SW 1271 (cell line): ENCODE measurements around the gene SYT1.

Experiments used
- DNase-seq, 2 experiments: peaks; one replicate each; lab custom pipeline; 2025; lab: John Stamatoyannopoulos, UW

SYT1 gene

GRCh38 chr12:79347866-79348265 lies 483.3 kb downstream of the SYT1 start:
- DNase-seq, result no peak

DNA sequence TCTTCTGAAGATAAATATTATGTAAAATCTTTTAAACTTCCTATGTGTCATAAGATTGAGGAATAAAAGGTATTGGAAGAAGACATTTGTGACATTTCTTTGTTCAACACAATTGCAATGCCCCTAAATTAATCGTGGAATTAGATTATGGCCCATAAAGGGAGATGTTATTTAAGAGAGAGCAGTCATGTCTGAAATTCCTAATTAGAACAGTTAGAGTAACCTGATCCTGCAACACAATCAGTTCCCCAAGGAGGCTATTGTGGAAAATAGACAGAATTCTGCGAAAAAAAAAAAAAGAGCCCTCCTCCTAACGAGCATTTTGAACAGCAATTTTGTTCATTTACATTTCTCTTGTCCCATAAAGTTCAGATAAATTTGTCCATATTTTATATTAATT lies 486.7 kb downstream of the SYT1 start:
- DNase-seq, result no peak

DNA sequence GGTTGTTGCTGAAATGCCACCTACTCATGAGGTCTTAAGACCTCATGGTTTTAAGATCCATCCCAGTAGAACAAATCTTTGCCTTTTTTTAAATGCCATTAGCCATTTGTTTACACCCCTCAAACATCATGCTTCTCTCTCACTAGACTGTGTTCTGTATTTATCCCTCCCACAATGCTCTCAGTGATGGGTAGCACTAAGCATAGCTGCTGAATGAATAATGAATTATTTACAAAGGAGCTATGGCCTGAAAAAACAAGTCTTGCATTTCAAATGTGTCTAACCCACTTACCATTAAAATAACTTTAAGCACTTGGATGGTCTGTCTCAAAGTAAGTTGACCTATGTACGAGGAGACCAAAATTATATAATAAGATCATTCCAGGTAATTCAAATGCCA lies 491.6 kb downstream of the SYT1 start:
- no peak for DNase-seq

DNA sequence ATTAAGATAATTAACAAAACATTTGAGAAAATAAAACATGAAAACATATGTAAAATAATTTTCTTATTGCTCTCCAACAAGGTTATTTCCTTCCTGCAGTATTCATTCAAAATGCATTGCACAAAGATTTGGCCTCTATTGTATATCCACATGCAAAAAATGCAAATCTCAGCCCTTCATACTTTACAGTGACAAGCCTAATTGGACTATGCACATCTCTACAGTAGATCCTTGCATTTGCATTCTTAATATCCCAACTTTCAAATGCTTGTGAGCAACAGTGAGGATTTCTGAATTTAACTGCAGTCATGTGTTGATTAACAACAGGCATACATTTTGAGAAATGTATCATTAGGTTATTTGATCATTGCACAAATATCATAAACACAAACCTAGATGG lies 492.5 kb downstream of the SYT1 start:
- DNase-seq, result no peak

DNA sequence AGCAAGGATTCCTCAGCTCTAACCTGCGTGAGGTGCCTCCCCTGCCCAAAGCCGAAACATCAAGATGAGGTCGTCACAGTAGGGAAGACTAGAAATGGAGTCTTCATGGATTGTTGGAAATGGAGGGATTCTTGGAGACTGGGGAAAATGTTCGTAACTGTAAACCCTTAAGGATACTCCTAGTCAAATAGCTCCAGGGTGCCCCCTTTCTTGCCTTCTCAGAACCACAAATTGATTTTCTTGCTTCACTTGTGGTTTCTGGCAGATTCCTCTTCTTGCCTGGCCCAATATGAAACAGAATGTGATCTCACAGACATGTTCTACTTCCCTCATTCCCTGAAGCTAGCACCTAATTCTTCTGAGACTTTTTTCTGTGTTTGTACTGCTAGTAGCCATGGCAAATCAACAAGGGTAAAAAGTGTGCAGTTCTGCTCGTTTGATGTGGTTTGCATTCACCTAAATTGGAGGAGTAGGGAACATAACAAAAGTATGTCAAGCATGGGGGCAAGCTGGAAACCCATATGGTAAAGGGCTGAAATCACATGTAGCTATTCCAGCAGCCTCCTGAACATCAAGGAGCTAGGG lies 494.2 kb downstream of the SYT1 start:
- no peak for DNase-seq

DNA sequence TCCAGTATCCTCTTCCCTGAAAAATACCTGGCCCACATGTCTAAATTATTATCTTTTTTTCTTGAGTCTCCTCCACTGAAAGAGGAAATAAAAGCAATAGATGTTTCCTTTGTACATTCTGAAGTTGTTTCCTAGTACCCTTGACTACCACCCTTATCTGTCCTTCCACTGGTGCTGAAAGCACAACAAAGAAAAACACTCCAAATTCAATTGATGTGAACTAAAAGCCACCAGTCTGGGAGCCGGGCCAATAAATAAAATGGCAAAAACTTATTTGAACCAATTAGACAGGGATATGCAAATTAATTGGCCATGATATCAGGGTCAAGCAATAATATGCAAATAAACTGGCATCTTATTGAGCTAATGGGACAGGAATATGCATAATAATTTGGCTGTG lies 495.7 kb downstream of the SYT1 start:
- no peak for DNase-seq

DNA sequence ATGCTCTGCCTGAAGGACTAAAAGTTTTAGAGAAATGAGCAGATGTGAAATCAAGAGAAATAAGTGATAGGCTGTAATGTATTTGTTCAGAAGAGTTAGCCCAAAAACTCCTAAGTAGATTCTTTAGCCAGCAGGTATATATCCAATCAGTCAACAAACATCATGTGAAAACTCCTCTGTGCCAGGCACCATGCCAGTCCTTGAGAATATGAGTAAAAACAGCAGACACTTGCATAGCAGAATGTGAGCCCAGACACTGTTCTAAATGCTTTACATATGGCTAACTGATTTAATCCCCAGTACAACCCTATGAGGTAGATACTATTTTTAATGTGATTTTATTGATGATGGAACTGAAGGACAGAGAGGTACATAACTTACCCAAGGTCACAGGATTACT lies 496.4 kb downstream of the SYT1 start:
- no peak for DNase-seq

DNA sequence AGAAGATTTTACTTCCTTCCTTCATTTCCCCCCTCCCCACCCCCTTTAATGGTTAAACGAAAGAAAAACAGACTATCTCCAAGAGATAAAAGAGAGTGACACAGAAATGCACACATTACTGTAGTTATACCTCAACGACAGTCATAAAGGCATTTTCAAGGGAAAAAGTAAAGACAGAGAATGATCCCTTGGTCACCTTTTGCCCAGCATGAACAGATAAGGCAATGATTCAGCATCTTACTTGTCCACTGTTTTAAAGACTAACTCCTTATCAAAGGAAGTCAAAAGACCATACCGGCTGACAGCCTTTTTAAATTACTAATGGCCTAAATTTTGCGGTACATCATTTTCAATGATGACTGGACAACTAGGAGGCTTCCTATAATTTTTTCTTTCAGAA lies 499.6 kb downstream of the SYT1 start:
- no peak for DNase-seq

GRCh38 chr12:79366374-79366773 lies 501.8 kb downstream of the SYT1 start:
- no peak for DNase-seq

DNA sequence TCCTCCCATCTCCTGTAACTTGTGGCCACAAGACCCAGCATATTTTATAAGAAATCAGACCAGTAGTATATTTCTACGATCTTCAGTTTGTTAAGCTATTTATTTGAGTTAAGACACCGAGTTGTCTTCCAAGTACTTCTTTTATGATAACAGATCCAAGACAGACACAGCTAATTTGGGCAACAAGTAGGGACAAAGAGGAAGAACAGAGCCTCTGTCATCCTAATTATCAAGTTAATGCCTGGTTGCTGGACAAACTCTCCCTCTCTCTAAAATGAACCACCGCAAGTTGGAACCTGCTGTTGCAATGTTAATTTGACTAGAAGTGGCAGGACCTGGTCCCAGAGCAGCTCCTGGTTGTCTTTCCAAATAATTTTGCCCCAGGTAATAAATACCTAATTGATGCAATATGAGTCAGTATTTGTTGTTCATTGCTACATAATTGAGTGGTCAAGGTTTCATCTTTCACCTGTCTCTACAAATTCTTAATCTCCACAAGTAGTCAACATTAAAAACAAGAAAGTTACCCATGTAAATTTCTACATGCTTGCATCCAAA lies 502.5 kb downstream of the SYT1 start:
- DNase-seq, result no peak

DNA sequence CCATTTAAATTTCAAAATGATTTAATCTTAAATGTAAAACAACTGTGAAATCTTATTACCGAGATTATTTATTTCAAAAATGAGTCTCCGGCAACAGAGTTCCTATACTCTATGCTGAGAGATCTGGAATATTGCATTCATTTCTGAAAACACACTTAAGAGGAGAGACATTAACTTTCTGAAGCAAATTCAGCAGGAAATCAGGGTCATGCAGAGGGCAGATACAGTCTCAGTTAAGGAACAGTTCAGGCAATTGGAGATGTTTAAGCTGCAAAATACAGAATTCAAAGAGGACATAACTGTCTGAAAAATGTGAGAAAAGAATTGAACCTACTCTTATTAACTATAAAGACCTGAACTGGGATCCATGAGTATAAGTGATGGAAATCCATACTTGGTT lies 505.4 kb downstream of the SYT1 start:
- no peak for DNase-seq

- no peak for DNase-seq
Observed at GRCh38 chr12:79371226-79371625, 506.7 kb downstream of the SYT1 start.

GRCh38 chr12:79373896-79374499 lies 509.4 kb downstream of the SYT1 start:
- DNase-seq, result no peak

- DNase-seq, result no peak
Observed at GRCh38 chr12:79374545-79374944, 510.0 kb downstream of the SYT1 start.

GRCh38 chr12:79375050-79375449 lies 510.5 kb downstream of the SYT1 start:
- no peak for DNase-seq

GRCh38 chr12:79378496-79378895 lies 513.9 kb downstream of the SYT1 start:
- DNase-seq, result no peak

DNA sequence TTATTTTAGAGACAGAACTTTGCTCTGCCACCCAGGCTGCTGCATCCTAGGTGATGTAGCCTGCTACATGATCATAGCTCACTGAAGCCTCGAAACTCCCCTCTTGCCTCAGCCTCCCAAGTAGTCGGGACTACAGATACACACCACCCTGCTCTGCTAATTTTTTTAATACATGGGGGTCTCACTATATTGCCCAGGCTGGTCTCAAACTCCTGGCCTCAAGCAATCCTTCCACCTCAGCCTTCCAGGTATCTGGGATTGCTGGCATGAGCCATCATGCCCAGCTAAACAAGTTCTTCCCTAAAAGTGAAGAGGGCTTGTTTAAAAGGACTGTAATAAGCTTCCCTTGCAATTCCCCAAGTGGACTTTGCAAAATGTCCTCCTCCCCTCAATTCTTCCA lies 515.8 kb downstream of the SYT1 start:
- no peak for DNase-seq

- DNase-seq, result no peak
Observed at GRCh38 chr12:79381248-79382208, 517.0 kb downstream of the SYT1 start.

DNA sequence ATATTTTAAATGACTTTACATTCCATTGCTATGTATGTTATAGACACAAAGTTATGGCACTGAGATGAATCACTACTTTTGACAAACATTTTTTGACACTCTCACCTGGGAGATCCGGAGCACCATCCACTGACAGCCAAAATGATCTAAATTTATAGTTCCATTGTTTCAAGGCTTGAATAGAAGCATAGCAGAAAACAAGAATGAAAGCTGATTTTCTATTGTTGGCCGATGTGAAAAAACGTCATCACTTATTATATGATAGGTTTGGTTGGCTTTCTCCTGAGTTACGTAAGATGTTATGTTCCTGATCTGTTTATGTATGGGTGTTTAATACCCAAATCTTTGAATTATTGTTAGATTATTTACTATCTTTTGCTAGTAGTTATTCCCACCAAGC lies 520.0 kb downstream of the SYT1 start:
- no peak for DNase-seq

DNA sequence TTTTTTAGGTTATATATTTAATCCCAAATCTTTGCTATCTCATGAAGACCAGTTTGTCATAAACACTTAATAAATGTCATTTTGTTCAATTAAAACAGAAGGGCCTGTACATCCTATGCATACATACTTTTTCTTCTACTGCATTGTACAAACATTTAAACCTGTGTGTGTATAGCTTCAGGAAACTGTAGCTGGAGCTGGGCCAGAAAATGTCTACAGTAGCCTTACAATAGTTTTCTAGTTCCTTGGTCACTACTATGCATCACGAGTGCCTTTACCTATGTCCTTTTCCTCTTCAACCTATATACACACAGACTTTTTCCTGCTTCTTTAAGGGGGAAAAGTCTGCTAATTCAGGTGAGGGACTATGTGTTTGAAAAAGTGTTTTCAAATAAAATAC lies 523.4 kb downstream of the SYT1 start:
- no peak for DNase-seq

DNA sequence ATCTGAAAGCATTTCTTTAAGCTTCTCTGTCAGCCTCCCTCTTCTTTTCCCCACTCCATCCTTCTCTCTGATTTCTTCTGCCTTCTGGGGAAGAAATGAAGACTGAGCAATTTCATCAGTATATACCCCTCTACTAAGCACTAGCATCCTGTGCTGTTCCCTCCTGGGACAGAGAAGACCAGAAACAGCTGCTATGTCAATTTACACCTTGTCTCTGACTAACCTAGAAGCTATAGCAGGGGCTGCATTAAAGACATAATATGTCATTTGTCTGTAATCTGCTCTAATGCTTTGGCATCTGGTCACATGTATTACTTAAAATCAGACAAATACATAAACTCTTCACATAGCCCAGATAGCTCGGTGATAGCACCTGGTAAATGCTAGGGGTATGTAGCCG lies 529.3 kb downstream of the SYT1 start:
- DNase-seq, result no peak

DNA sequence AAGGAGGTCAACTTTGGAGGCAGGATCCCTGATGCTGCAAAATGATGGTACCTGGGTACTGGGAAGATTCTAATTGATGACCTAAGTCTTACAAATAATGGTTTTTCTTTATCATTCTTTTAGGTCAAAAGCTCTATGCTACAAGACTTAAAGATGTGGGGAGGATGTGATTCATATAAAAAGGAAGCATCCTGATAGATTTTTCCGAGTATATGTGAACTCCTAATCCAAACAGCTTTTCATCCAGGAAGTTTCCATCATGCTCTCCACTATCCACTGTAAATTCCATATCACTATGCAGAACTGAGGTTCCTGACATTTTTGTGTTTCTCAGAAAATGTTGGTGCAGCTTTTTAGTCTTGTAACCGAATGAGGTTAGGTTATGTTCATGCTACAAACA lies 533.0 kb downstream of the SYT1 start:
- no peak for DNase-seq

GRCh38 chr12:79400481-79400880 lies 535.9 kb downstream of the SYT1 start:
- no peak for DNase-seq
